GDM1 (cell line): Measurements from ENCODE around the gene FOXS1.
A peak's percentile ranks its signal among the peaks of the same experiment; 100 is the strongest.
"Not testable (repeated sequence)": the region's sequence is repeated elsewhere in the genome, so short reads cannot be mapped to it uniquely, and the experiment has no call there.

Source experiments
- DNase-seq: peaks from one replicate; lab custom pipeline; 2025; lab: John Stamatoyannopoulos, UW

Gene FOXS1

DNA sequence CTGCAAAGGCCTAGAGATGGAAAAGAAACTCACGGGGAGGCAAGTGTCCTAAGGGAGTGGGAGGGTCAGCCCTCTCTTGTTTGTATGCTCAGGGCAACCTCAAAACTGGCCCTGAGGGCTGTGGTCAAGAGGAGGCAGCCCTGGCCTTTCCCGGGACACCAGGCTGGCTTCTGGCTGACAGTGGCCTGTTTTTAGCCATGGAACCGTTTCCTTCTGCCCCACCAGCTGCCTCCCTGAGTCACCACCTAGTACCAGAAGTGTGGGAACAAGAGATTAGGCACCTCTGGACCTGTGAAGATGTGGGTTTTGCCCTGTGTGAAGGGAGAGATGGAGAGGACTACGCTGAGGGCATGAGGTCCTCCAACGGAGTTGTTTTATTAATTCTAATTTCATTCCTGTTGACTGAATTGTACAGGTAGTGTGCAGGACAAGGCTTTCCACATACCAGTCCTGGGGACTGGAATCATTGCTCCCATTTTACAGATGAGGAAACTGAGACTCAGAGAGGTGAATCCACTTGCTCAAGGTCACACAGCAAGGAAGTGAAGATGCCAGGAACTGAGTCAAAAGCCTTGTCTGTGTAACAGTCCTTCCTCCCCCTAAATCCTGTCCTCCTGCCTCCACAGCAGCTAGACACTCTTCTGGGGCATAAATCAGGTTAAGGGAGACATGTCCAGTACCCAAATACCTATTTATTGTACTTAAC is 5.5 kb downstream of the FOXS1 start:
- DNase-seq = no peak

DNA sequence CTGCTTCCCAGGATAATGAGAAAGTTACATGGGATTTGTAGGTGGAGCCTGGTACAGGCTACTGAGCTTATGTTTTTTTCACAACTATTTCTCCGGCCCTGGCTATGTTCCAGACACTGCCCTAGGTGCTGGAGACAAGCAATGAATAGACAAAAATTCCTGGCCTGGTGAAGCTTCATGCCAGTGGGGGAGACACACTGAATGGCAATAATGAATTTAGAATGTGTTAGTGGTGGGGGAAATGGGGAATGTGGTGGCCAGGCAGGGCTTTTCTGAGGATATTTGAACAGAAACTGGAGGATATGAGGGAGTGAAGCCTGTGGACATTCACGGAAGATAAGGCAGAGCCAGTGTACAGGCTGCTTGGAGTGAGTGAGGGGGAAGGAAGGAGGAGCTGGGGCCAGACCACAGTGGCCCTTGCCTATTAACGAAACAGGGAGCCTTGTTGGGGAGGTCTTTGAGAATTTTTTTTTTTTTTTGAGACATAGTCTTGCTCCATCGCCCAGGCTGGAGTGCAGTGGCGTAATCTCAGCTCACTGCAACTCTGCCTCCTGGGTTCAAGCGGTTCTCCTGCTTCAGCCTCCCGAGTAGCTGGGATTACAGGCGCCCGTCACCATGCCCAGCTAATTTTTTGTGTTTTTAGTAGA is 6.6 kb downstream of the FOXS1 start:
- no peak for DNase-seq

DNA sequence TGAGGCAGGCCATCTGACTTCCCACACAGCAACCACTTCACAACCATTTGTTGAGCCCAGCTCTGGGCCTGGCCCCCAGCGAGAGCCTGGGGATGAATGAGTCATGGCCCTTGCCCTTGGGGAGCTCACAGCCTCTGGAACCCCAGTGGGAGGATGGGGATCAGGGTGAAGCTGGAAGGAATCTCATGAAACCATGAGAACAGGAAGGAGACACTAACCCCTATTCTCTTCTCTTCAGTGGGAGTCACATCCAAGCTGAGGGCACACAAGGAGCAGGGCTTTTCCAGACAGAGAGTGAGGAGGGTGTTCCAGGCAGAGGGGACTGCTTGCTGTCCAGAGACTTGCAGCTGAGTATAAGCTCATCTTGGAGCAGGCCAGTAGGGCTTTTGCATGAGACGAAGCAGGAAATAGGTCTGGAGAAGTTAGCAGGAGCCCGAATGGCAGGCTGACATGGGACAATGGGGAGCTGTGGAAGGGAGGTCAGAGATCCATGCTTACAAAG is 7.5 kb downstream of the FOXS1 start:
- DNase-seq = no peak

DNA sequence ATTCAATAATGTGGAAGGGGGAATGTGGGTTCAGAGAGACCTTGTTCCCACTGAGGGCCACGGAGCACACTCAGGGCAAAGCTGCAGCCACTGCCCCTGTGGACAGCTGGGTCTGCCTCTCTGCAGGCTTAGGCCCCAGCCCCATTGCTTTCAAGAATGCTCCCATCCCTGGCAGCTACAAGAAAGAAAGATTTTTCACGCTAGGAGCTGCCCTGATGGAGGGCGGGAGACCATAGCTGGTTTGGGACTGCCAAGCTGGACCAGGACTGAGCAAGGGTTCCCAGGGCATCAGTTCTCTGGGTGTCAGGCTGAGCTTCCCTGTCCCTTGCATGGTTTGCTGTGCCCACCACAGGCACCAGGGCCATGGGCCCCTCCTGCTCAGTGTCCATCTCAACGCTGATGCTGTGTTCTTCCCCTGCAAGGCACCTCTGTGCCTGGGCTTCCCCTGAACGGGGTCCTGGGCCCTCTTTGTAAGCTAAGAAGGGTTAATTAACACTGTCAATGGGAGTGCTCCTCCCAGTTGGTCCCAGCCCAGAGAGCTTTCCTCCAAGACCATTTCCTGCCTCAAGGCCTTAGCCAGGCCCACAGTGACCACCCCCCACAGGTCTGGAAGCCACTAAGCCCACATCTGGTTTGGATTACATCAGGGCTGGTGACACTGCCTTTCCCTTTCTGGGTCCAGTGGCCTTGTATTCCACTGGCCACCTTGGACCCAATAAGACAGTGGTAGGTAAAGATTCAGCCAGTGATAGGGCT is 8.4 kb downstream of the FOXS1 start:
- DNase-seq = no peak

DNA sequence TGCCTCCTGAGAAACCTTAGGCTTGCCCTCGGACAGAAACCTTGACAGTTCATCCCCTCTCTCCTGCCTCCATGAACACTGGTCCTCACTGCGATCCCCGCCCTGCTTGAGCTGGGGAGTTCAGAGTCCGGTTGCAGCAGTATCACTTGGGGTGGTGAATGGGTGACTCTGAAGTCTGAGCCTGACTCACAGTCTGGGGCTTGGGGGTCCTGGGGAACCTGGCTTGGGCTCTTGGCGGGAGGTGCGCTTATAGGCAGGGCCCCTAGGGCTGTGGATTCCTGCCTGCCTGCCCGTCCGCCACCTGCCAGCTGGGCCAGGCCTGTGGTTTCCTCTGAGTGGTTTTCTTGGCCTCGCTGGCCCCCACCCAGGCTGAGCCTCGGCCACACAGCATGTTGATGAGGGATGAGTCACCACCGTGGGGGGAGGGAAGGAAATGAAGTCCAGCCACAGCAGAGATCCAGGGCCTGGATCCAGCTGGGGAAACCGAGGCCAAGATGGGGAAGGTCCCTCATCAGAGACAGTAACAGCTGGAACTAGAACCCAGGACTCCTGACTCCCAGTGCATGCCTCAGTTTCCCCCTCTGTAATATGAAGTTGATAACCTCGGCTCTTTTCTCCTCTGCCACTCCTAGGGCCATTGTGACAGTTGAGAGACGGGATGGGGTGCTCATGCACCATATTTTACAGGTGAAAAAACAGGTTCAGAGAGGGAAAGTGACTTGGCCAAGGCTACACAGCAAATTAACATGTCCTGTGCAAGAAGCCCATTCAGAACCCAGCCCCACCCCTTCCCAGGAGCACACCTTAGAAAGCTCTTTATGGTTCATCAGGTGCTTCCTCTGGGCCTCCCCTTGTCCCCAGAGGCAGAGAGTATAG is 9.2 kb downstream of the FOXS1 start:
- peak; percentile 83 for DNase-seq

DNA sequence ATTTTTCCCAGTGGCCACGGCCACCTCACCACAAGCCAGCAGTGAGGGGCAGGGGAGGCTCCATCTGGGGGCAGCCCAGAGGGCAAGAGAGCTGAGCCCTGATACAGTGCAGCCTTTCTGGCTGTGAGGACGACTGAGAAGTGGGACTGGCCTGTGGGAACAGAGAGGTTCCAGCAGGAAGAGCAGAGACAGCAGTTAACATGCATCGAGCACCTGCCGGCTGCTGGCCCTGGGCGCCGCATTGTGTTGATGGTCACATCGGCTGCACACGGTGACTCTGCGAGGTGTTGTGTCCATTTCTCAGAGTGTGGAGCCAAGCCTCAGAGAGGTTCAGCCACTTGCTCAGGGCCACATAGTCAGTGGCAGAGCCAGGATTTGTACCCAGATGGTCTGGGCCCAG is 9.8 kb downstream of the FOXS1 start:
- no peak for DNase-seq

DNA sequence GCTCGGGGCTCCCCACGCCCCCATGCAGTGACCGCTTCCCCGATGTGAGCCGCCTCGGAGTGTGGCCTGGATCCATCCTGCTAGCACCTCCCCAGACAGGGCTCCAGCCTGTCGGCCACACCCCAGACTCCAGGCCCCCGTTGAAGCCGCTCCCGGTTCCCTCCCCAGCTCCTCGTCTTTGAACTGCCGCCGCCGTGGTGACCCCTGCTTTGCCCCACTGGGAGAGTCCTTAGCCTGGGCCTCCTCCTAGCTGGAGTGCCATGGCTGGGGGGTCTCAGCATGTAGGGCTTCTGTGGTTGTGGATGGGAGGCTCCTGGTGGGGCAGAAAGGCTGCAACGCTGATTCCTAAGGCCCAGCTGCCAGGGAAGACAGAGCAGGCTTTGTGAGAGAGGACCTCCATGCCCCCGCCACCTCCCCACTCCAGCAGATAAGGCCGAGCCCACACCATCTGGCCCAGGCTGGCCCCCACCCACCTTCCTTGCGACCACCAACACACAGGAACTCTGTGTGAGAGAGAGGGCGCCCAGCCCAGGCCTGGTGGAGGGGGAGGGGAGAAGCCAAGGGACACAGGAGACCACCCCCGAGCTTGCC is 11.4 kb downstream of the FOXS1 start:
- no peak for DNase-seq

DNA sequence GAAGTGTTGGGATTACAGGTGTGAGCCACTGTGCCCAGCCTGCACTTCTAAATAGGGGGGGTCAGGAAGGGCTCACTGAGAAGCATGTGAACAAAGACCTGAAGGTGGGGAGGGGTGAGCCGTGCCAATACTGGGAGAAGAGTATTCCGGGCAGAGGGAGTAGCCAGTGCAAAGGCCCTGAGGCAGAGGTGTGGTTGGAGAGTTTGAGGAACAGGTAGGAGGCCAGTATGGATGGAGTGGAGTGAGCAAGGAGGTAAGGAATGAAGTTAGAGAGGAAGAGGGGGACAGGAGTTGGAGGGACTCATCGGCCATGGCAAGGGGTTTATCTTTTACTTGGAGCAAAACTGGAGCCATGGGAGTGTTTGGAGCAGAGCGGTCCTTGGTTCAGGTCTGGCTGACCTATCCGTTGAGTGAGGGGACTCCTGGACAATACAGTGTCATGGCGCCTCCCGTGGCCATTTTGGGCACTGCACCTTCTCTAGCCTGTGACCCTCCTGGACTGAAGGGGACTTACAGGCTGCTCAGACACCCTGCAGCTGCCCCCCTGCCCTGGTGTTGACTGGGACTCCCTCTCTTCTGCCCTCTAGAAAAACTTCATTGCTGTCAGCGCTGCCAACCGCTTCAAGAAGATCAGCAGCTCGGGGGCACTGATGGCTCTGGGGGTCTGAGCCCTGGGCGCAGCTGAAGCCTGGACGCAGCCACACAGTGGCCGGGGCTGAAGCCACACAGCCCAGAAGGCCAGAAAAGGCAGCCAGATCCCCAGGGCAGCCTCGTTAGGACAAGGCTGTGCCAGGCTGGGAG is 12.1 kb downstream of the FOXS1 start:
- DNase-seq = peak; percentile 44

DNA sequence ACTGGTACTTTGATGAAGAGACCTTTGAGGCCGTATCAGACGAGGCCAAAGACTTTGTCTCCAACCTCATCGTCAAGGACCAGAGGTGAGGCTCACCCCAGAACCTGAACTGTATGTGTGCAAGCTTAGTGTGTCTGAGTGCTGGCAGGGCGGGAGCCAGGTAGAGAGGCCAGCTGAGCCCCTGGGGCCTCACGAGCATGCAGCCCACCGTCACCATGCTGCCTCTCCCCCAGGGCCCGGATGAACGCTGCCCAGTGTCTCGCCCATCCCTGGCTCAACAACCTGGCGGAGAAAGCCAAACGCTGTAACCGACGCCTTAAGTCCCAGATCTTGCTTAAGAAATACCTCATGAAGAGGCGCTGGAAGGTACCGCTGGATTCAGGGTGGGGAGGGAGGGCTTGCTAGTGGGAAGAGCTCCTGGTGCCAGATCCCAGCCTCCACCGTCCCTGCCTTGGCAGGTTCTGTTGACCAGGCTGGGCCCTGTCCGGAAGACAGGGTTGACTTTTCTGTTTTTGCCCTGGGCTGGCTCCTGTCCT is 13.6 kb downstream of the FOXS1 start:
- DNase-seq = no peak

DNA sequence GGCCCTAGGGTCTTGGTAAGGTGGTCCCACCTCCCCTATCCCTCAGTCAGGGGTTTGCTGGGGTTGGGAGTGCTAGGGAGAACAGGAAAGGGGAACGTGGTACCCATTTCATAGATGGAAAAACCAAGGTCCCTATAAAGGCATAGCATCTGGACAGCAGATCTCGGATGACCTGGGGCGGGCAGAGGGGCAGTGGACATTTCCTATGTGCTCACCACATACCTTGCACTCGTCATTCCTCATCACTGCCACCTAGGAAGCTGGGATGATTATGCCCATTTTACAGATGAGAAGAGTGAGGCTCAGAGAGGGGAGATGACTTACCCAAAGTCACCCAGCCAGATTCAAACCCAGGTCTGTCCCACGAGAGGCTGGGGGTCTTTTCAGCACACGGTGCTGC is 14.2 kb downstream of the FOXS1 start:
- no peak for DNase-seq

DNA sequence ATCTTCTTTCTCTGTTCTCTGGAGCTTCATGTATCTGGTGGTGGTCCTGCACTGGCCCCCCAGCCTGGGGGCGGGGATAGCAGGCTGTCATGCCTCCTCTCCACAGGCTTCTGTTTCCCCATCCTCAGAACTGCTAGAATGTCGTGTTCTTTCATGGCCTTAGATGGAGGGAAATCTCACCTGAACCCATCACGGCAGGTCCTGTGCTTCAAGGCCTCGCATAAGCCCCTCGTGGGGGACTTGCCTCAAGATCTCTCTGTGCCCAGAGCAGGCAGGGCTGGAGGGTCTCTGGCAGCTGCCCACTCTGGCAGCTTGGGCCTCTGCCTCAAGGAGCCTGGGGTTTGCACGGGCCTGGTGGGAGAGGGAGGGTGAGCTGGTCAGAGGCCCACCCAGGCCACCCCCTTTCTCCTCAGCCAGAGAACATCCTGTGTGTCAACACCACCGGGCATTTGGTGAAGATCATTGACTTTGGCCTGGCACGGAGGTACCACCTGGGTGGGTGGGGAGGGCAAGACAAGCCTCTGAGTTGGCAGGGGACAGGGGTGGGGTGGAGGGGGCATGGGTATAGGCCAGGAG is 14.9 kb downstream of the FOXS1 start:
- DNase-seq = no peak

DNA sequence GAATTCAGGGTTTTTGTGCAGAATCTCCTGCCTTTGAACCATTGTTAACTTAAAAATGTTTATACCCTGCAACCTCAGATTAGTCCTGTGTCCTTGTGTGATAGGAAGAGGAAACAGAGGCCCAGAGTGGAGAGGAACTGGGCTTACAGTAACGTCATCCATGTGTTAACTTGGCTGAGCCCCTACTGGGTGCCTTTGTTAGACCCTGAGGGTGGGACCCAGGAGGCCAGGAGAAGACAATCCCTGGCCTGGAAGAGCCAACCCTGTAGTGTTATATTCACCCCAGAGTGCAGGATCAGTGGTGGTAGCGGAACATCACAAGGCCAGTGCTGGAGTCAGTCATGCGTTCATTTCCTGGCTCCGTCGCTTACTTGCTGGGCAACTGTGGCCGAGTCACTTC is 15.7 kb downstream of the FOXS1 start:
- no peak for DNase-seq

DNA sequence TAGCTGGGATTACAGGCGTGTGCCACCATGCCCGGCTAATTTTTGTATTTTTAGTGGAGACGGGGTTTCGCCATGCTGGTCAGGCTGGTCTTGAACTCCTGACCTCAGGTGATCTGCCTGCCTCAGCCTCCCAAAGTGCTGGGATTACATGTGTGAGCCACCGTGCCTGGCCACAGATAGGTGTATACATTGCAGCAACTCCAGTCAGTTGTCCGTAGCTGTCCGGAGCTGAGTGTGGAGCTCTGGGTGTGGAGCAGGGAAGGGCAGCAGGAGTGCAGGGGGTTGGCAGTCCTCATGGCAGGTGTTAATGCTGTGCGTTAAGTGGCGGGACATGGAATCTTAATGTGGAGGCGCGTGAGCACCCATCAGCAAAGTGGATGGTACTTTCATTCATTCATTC is 17.4 kb downstream of the FOXS1 start:
- DNase-seq = not testable (repeated sequence)

DNA sequence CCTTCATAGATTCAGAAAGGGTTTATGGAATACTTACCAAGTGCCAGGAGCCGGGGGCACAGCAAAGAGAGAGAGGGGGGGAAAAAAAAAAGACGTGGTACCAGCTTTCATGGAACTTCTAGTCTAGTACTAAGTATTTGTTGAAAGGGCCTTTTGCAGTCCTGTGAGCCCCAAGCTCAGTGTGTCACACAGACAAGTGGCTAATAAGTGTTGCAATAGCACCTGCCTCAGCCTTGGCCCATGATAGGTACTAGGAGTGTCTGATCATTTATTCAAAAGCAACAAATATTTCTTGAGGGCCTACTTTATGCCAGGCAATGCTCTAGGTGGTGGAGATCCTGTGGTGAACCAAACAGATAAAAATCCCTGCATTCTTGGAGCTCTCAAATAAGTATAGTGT is 18.3 kb downstream of the FOXS1 start:
- no peak for DNase-seq

DNA sequence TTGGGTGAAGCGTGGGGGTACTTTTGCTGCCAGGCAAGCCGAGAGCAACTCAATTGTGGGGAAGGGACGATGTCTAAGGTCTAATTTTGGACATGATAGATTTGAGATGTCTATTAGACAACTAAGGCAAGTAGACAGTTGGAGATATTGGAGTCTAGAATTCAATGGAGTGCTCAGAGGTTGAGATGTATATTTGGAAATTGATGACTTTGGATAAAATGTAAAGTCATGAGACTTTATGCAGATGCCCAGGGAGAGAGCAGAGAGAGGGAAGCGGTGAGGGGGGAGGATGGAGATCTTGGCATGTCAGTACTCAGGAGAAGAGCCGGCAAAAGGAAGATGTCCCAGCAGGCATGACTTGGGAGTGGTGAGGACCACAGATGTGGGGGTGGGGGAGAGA is 19.3 kb downstream of the FOXS1 start:
- no peak for DNase-seq

DNA sequence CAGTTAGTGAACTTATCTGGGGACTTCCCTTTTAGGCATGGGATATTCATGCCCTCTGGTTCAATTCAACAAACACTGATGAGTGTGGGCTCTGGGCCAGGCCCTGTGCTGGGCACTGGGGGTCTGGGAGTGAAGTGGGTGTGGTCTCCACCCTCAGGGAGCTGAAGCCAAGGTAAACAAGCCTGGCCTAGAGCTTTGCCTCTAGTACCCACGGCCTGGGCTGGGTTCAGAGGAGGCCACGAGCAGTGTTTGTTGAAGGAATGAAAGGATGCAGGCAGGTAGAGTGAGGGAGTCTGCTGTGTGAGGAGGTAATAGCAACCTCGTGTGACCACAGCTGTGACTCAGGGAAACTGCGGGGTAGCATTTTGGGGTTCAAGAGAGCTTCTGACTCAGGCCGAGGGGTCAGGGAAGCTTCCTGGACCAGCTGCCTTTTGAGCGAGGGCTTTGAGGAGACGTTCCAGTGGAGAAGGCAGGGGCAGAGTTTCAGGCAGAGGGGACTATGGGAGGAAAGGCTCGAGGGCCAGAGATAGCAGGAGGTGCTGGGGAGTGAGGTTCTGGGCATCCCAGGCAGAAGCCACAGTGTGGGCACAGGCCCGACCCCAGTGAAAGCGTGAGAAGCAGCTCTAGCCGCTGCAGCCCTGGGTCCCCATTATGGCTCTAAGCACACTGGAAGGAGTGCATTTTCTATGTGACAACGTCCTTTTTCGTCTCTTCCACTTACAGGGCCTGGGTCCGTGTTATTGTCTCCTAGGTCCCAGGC is 20.7 kb downstream of the FOXS1 start:
- no peak for DNase-seq

DNA sequence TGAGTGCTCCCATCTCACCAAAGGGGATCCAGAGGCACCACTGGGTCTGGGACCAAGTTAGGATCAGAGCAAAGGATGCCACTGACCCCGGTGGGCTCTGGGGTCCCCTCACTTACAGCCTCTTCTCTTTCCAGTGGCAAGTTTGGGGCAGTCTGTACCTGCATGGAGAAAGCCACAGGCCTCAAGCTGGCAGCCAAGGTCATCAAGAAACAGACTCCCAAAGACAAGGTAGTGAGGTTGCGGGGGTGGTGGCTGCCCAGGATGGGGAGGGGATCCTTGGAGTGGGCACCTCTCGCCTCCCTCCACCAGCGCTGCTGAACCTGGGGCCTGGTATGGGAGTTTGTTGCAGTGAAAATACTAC is 21.3 kb downstream of the FOXS1 start:
- DNase-seq = no peak

DNA sequence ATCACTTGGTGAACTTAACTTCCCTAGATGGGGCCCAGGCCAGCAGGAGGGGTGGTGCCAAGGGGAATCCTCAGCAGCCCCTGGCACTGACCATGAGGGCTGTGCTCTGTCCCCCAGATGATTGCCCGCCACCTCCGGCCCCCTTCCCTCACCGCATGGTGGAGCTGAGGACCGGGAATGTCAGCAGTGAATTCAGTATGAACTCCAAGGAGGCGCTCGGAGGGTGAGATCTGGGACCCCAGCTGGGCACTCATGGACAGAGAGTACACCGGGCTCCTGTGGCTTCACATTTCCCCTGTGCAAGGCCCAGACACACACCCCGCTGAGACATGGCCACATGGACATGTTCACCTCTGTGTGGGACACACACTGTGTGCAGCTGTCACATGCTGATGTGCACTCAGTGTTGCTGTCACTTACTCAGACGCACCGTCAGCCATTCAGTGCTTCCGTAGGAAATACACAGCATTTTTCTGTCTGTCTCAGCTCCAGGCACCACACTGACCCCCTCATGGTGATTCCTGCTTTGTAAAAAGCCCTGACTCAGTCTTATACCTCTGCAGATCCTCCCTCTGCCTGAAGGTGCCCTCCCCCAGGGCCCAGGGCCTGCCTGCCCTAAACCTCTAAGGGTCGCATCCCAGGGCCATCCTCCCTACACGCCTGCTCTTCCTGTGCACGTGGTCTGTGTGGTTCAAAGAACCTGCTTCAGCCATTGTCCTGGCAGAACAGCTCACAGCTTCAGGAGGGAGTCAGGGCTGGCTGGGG is 21.9 kb downstream of the FOXS1 start:
- peak; percentile 25 for DNase-seq
